IMR-90 (cell line): ENCODE results near the gene TMEM204. TPM values are rescaled to one million over a fixed set of nuclear protein-coding genes. Genes with fewer than 3 reads are reported as not detected.

ENCODE experiments used
- ATAC-seq: fragments of 200-7000 bp; cut with Tn5 transposase; 2 replicates; pipeline ENCODE4 v1.9.1; 2020; ENCODE audit warnings: low read depth, mild to moderate bottlenecking, moderate library complexity
- BruUV-seq: library from RNA; stranded (reverse); fragments of 400-500 nt; replicated peaks from 2 replicates; lab custom pipeline; 2021; lab: Mats Ljungman, UMichigan
- CTCF ChIA-PET: fragments of 300-600 bp; formaldehyde crosslinking; extraction: SDS; loops from one replicate; lab custom pipeline; 2021; ENCODE audit warnings: antibody characterized with exemption; lab: Yijun Ruan, JAX
- POLR2A ChIA-PET: fragments of 300-600 bp; sonication (Branson Sonifier 250); formaldehyde crosslinking; loops from one replicate; lab custom pipeline; 2022; ENCODE audit warnings: antibody characterized with exemption; ENCODE audit not compliant: unreplicated experiment; lab: Charles Lee
- DNase-seq: peaks from one replicate; pipeline ENCODE4 v3.0.0; 2013
- H2AFZ ChIP-seq: replicated peaks from 2 replicates; pipeline ENCODE3; 2013; ENCODE audit warnings: low read length, mild to moderate bottlenecking; ENCODE audit not compliant: poor library complexity
- H2AK5ac ChIP-seq: 2 replicates; pipeline ENCODE4 v1.6.1; 2013; ENCODE audit warnings: low read depth, low read length, inconsistent platforms
- H2AK9ac ChIP-seq: replicated peaks from 2 replicates; pipeline ENCODE3; 2013; ENCODE audit warnings: mild to moderate bottlenecking, low read depth, low read length, moderate library complexity; ENCODE audit not compliant: poor library complexity
- H2BK120ac ChIP-seq: 2 replicates; pipeline ENCODE4 v1.6.1; 2013; ENCODE audit warnings: low read depth, low read length, inconsistent platforms
- H2BK15ac ChIP-seq: 3 replicates; pipeline ENCODE4 v1.6.1; 2013; ENCODE audit warnings: low read depth, low read length, inconsistent platforms
- H2BK20ac ChIP-seq: 2 replicates; pipeline ENCODE4 v1.6.1; 2013; ENCODE audit warnings: low read depth, mild to moderate bottlenecking, inconsistent platforms, low read length, moderate library complexity
- H2BK5ac ChIP-seq: 2 replicates; pipeline ENCODE4 v1.6.1; 2013; ENCODE audit warnings: mild to moderate bottlenecking, low read depth, low read length, inconsistent platforms; ENCODE audit not compliant: poor library complexity, severe bottlenecking
- H3K14ac ChIP-seq: replicated peaks from 2 replicates; pipeline ENCODE4 v1.6.1; 2013; ENCODE audit warnings: low read depth, low read length, inconsistent platforms
- H3K18ac ChIP-seq: 2 replicates; pipeline ENCODE4 v1.6.1; 2013; ENCODE audit warnings: low read depth, low read length, control low read depth
- H3K23ac ChIP-seq: 2 replicates; pipeline ENCODE4 v1.6.1; 2013; ENCODE audit warnings: low read depth, low read length, inconsistent platforms
- H3K27ac ChIP-seq: 2 replicates; pipeline ENCODE4 v1.5.1; 2013; ENCODE audit warnings: mild to moderate bottlenecking, control low read depth, low read length; ENCODE audit not compliant: insufficient read depth
- H3K27me3 ChIP-seq: 2 replicates; pipeline ENCODE4 v1.6.1; 2013; ENCODE audit warnings: low read length; ENCODE audit not compliant: control insufficient read depth, insufficient read depth
- H3K36me3 ChIP-seq: 2 replicates; pipeline ENCODE4 v1.6.1; 2013; ENCODE audit warnings: low read length, mixed read lengths; ENCODE audit not compliant: control insufficient read depth, insufficient read depth
- H3K4ac ChIP-seq: 2 replicates; pipeline ENCODE4 v1.6.1; 2013; ENCODE audit warnings: low read depth, low read length, inconsistent platforms
- H3K4me1 ChIP-seq: 2 replicates; pipeline ENCODE4 v1.6.1; 2013; ENCODE audit warnings: low read length, mixed read lengths; ENCODE audit not compliant: control insufficient read depth, insufficient read depth
- H3K4me2 ChIP-seq: 2 replicates; pipeline ENCODE4 v1.6.1; 2013; ENCODE audit warnings: low read depth, mild to moderate bottlenecking, control low read depth, low read length, moderate library complexity
- H3K4me3 ChIP-seq: 2 replicates; pipeline ENCODE4 v1.5.1; 2013; ENCODE audit warnings: low read depth, mild to moderate bottlenecking, control low read depth, low read length, moderate library complexity; ENCODE audit not compliant: insufficient read depth
- H3K56ac ChIP-seq: 2 replicates; pipeline ENCODE4 v1.6.1; 2013; ENCODE audit warnings: low read length, inconsistent platforms; ENCODE audit not compliant: insufficient read depth; ENCODE audit errors: extremely low read depth
- H3K79me1 ChIP-seq, 2 experiments: 2 replicates each; pipeline ENCODE4 v1.6.1; 2013; ENCODE audit warnings: low read length in 2 of 2, inconsistent platforms in 1 of 2, low read depth in 1 of 2
- H3K9ac ChIP-seq: 2 replicates; pipeline ENCODE4 v1.6.1; 2013; ENCODE audit warnings: low read depth, low read length, control low read depth
- H3K9me1 ChIP-seq: 2 replicates; pipeline ENCODE4 v1.6.1; 2013; ENCODE audit warnings: low read length, inconsistent platforms; ENCODE audit not compliant: insufficient read depth
- H3K9me3 ChIP-seq: 2 replicates; pipeline ENCODE4 v1.6.1; 2013; ENCODE audit warnings: low read length; ENCODE audit not compliant: control insufficient read depth, insufficient read depth
- H4K20me1 ChIP-seq: 2 replicates; pipeline ENCODE4 v1.6.1; 2013; ENCODE audit warnings: low read length, inconsistent platforms; ENCODE audit not compliant: insufficient read depth
- H4K5ac ChIP-seq: 2 replicates; pipeline ENCODE4 v1.6.1; 2013; ENCODE audit warnings: mild to moderate bottlenecking, low read depth, low read length, control low read depth
- H4K8ac ChIP-seq, 2 experiments: 2 replicates each; pipeline ENCODE4 v1.6.1; 2013; ENCODE audit warnings: low read depth in 2 of 2, low read length in 2 of 2, control low read depth in 1 of 2, inconsistent platforms in 1 of 2
- H4K91ac ChIP-seq: 2 replicates; pipeline ENCODE4 v1.6.1; 2013; ENCODE audit warnings: low read depth, low read length, inconsistent platforms; ENCODE audit not compliant: insufficient read depth
- BHLHE40 ChIP-seq: fragments of 150-350 bp; IDR thresholded peaks from 2 replicates; pipeline ENCODE4 v1.6.1; 2016; ENCODE audit warnings: mild to moderate bottlenecking, low read depth, low read length
- CEBPB ChIP-seq: IDR thresholded peaks from 2 replicates; pipeline ENCODE4 v1.6.1; 2012; ENCODE audit warnings: low read depth, low read length, improper control_type of control experiment
- CHD1 ChIP-seq: IDR thresholded peaks from 2 replicates; pipeline ENCODE4 v1.6.1; 2012; ENCODE audit warnings: low read depth, low read length, improper control_type of control experiment
- FOS ChIP-seq: fragments of 150-350 bp; IDR thresholded peaks from 2 replicates; pipeline ENCODE4 v1.6.1; 2016; ENCODE audit warnings: low read depth, low read length
- MAFK ChIP-seq: IDR thresholded peaks from 2 replicates; pipeline ENCODE4 v1.6.1; 2012; ENCODE audit warnings: low read depth, low read length, improper control_type of control experiment
- MXI1 ChIP-seq: IDR thresholded peaks from 2 replicates; pipeline ENCODE4 v1.6.1; 2012; ENCODE audit warnings: low read depth, mild to moderate bottlenecking, low read length, moderate library complexity, borderline replicate concordance
- POLR2A ChIP-seq: IDR thresholded peaks from 2 replicates; pipeline ENCODE4 v1.6.1; 2012; ENCODE audit warnings: mild to moderate bottlenecking, low read depth, low read length
- RFX5 ChIP-seq: IDR thresholded peaks from 2 replicates; pipeline ENCODE4 v1.8.0; 2012; ENCODE audit warnings: low read depth, mild to moderate bottlenecking, low read length, moderate library complexity
- WGBS, 2 experiments: methylation state at CpG; one replicate each; pipeline versions ENCODE4 v1.1.5 to v1.1.7; 2013; ENCODE audit warnings: missing lambda C conversion rate in 2 of 2; ENCODE audit not compliant: insufficient read length in 1 of 2; ENCODE audit errors: extremely low coverage in 2 of 2; 5-methylcytosine and 5-hydroxymethylcytosine counted together
- dilution Hi-C: fragments of 300-500 bp; cut with HindIII; formaldehyde crosslinking; loops from one replicate; pipeline ENCODE4 v1.14.3; 2018; ENCODE audit warnings: low sequenced_read_pairs; ENCODE audit not compliant: unreplicated experiment
- in situ Hi-C: fragments of 300-500 bp; cut with MboI; formaldehyde crosslinking; loops from 3 replicates; pipeline ENCODE4 v1.14.3; 2019; ENCODE audit warnings: low sequenced_read_pairs, inconsistent platforms, mixed read lengths
- intact Hi-C: fragments of 100-400 bp; cut with micrococcal nuclease; formaldehyde crosslinking; loops from 2 replicates; pipeline ENCODE4 v1.10.0; 2022
- polyA plus RNA-seq, 3 experiments: library from polyadenylated mRNA; depleted of rRNA; stranded (reverse); fragments of >200 nt; gene quantifications; 2 replicates each; pipeline ENCODE4 v1.2.3, GENCODE V29; 2012; ENCODE audit warnings: low replicate concordance in 1 of 3
- total RNA-seq: library from RNA; depleted of rRNA; stranded (reverse); fragments of >200 nt; gene quantifications from 2 replicates; pipeline ENCODE4 v1.2.3, GENCODE V29; 2012
- TF ChIP-seq, protein P1 (sequence below): fragments of 150-350 bp; IDR thresholded peaks from 2 replicates; pipeline ENCODE4 v1.6.1; 2016; ENCODE audit warnings: low read depth, mild to moderate bottlenecking, low read length, moderate library complexity, borderline replicate concordance

Gene TMEM204
- total and polyA plus RNA-seq, 2 of the 4 experiments (the other 2 are of a cell fraction), result 7.0 to 12.3 TPM

DNA sequence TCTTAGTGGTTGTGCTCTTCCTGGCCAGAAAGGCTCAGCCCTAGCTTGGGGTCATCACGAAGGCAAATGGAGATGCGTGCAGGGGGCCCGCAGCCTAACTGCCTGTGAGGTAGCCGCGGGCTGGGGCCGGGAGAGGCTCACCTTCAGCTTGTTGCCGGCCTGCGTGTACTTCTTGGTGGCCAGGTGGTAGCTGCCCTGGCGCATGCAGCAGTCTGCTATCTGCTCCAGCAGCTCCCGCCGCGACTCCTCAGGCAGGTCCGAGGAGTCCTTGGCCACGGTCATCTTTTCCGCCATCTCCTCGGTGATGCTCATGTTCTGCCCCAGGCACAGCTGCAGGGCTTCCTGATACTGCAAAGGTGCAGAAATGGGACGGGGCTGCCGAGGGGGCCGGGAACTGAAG is 13.0 kb upstream of the TMEM204 start:
- H2BK20ac ChIP-seq, result no peak overlapping the region
- no peak overlapping the region for H3K4ac ChIP-seq
- ChIA-PET POLR2A (no interaction called here), CTCF (no interaction called here)
- no peak overlapping the region for H2AK5ac ChIP-seq
- H3K79me1 ChIP-seq, result no peaks in the 10 kb centered on the region
- in situ Hi-C loops, result no loop called here
- H4K91ac ChIP-seq, result no peak overlapping the region
- H3K56ac ChIP-seq, result no peak overlapping the region
- H3K36me3 ChIP-seq, result peaks cover 12% of the 10 kb centered on the region
- no peak overlapping the region for H3K14ac ChIP-seq
- H2BK120ac ChIP-seq, result no peak overlapping the region
- no peaks in the 10 kb centered on the region for H3K9me3 ChIP-seq
- dilution Hi-C loops, result no loop called here
- no peak overlapping the region for H4K8ac ChIP-seq
- no peak for TF ChIP-seq FOS
- no peak for TF ChIP-seq CEBPB
- TF ChIP-seq MAFK, result no peak
- TF ChIP-seq BHLHE40, result no peak
- TF ChIP-seq, protein P1, sequence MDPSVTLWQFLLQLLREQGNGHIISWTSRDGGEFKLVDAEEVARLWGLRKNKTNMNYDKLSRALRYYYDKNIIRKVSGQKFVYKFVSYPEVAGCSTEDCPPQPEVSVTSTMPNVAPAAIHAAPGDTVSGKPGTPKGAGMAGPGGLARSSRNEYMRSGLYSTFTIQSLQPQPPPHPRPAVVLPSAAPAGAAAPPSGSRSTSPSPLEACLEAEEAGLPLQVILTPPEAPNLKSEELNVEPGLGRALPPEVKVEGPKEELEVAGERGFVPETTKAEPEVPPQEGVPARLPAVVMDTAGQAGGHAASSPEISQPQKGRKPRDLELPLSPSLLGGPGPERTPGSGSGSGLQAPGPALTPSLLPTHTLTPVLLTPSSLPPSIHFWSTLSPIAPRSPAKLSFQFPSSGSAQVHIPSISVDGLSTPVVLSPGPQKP, result no peak
- TF ChIP-seq CHD1, result no peak
- no peak for TF ChIP-seq POLR2A
- no peak for TF ChIP-seq MXI1
- TF ChIP-seq RFX5, result no peak
- no peak overlapping the region for H2AFZ ChIP-seq
- no peak overlapping the region for H2BK15ac ChIP-seq
- H3K4me2 ChIP-seq, result no peak overlapping the region
- H3K27ac ChIP-seq, result no peak overlapping the region
- no peaks in the 10 kb centered on the region for H3K9me1 ChIP-seq
- H4K20me1 ChIP-seq, result no peaks in the 10 kb centered on the region
- intact Hi-C loops, result no loop called here
- no peaks in the 10 kb centered on the region for H3K4me1 ChIP-seq
- H3K23ac ChIP-seq, result no peak overlapping the region
- H3K9ac ChIP-seq, result no peak overlapping the region
- no peak overlapping the region for H4K5ac ChIP-seq
- H3K27me3 ChIP-seq, result no peaks in the 10 kb centered on the region
- DNase-seq, result no peak
- no peak overlapping the region for H2AK9ac ChIP-seq
- no peak overlapping the region for H3K18ac ChIP-seq
- H2BK5ac ChIP-seq, result no peak overlapping the region
- H3K4me3 ChIP-seq, result no peak overlapping the region
- no peak for ATAC-seq
- no TSS peak for BruUV-seq
- WGBS, 2 experiments, result 98% methylated on average over 9 of the region's 19 CpGs; no CpG with 5 or more reads in 1 of the 2 experiments
